ENCODE measurements around the gene CTBP1.

The CTBP1 gene

DNA sequence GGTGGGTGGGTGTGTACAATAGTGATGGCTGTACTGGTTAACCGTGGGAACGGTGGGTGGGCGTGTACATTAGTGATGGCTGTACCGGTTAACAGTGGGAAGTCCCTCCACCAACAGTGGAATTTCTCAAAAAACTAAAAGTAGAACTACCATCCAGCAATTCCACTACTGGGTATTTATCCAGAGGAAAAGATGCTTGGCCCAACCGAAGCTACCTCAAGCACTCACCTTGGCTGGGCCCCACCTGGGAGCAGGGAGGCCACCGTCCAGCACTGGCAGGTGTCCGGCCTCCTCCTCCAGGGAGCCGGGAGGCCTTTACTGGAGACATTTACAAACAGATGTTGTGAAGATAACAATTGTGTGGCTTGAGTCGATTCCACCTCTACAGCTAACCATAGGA is 34.8 kb upstream of the CTBP1 start:
- no peak for DNase-seq (ENCODE audit: low read depth in 2 of 2)

DNA sequence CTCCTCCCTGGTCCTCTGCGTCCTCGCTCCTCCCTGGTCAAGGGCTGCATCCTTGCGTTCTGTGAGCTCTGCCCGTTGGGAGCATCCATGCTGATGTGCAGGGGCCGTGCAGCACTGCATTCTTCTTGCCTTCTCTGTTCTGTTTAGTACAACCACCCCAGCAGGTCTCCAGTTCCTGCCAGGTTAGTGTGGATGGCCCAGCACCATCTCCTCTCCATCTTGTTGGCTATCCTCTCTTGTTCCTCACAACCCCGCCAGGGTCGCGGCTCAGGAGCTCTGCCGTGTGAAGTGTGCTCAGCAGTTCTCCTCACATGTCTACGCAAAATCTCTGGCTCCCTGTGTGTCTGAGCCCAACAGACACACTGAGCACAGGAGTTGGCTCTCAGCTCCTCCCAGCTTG is 30.3 kb upstream of the CTBP1 start:
- no peak for DNase-seq (ENCODE audit: low read depth in 2 of 2)

DNA sequence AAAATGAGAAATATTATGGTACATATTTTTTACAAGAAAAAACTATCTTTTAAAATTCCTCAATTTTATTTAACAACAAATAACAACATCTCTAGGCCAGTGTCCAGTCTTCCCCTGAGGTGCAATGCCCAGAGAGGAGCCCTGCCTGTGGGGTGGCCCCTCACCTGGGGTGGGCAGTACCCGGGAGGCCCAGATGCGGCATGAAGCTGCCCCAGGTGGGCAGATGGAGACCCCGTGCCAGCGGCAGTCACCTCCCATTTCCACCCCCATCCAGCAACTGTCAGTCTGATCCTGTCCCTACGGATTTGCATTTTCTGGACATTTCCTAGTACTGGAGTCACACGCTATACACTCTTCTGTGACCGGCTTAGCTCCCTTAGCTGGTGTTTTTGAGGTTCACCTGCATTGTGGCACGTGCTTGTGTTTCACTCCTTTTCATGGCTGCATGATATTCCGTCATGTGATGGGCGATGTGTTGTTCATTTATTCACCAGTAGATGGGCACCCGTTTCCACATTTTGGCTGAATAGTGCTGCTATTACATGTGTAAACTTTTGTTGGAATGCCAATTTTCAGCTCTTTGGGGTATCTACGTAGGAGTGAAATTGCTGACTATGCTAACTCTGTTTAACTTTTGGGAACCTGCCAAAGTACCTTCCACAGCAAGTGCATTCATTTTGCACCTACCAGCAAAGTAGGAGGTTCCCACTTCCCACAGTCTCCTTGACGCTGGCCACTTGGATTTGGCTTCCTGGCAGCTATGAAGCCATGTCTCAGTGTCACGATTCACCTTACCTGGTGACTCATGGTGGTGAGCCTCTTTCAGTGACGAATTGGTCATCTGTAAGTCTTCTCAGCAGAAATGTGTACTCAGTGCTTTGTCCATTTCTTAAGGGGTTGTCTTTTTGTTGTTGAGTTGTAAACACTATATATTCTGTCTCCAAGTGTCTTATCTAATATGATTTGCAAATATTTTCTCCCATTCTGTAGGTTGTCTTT is 29.0 kb upstream of the CTBP1 start:
- DNase-seq (ENCODE audit: low read depth in 2 of 2) = no peak

DNA sequence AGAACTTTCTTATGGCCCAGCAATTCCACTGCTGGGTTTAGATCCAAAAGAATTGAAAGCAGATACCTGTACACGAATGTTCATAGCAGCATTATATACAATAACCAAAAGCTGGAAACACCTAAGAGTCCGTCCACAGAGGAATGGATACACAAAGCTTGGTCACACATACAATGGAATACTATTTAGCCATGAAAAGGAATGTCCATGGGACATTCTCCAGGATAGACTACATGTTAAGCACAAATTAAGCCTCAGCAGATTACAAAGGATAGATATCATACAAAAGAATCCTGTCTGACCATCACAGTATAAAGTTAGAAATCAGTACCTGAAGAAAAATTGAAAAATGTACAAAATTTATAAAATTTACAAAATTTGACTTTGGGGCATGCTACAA is 28.1 kb upstream of the CTBP1 start:
- DNase-seq (ENCODE audit: low read depth in 2 of 2) = no peak

DNA sequence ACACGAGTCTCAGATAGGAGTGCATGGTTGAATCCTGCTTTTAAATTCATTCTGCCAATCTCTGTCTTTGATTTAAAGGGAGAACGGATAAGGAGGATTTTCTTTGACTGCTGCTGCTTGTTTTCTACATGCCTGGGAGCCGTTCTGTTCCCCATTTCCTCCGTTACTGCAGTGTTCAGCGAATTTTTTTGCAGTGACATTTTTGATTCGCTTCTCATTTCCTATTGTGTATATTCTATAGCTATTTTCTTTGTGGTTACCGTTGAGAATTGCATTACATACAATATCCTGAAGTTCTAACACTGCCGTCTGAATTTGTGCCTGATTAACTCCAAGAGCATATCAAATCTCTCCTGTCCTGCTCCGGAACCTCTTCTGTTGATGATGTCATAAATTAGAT is 25.9 kb upstream of the CTBP1 start:
- no peak for DNase-seq (ENCODE audit: low read depth in 2 of 2)

DNA sequence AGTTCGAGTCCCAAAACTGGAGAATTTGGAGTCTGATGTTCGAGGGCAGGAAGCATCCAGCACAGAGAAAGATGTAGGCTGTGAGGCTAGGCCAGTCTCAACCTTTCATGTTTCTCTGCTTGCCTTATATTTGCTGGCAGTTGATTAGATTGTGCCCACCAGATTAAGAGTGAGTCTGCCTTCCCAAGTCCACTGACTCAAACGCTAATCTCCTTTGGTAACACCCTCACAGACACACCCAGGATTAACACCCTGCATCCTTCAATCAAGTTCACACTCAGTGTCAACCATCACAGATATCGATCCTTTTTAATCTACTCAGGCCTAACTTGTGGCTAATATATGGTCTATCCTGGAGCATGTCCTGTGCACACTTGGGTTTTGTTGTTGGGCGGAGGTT is 22.8 kb upstream of the CTBP1 start:
- DNase-seq (ENCODE audit: low read depth in 2 of 2) = no peak

DNA sequence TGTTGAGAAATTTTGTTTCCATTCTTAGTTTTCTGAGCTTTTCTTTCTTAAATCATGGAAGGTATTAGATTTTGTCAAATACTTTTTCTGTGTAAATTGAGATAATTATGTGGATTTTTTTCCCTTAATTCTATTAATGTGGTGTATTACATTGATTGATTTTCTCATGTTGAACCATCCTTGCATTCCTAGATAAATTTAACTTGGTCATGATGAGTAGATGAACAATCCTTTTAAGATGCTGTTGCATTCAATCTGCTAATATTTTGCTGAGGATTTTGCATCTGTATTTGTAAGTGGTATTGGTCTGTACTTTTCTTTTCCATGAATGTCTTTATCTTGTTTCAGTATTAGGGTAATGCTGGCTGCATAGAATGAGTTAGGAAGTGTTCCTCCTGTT is 20.3 kb upstream of the CTBP1 start:
- DNase-seq (ENCODE audit: low read depth in 2 of 2) = no peak

DNA sequence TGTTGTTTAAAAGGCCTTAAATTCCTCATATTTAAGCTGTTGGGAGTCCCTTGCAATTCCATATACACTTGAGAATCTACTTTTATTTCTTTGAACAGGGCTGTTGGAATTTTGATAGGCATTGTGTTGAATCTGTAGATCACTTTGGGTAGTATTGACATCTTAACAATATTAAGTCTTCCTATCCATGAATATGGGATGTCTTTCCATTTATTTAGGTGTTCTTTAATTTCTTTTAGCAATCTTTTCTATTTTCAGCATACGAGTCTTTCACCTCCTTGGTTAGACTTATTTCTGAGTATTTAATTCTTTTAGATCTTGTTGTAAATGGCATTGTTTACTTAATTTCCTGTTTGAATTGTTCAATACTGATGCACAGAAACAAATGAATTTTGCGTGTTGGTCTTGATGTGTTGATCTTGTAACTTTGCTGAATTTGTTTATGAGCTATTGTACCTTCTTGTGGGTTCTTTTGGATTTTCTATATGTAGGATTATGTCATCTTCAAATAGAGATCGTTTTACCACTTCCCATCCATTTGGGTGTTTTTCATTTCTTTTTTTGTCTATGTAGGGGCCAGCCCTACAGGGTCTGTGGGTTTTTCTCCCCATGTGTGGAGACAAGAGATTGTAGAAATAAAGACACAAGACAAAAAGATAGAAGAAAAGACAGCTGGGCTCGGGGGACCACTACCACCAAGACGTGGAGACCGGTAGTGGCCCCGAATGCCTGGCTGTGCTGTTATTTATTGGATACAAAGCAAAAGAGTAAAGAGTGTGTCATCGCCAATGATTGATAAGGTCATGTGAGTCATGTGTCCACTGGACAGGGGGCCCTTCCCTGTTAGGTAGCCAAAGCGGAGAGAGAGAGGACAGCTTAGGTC is 18.2 kb upstream of the CTBP1 start:
- no peak for DNase-seq (ENCODE audit: low read depth in 2 of 2)

DNA sequence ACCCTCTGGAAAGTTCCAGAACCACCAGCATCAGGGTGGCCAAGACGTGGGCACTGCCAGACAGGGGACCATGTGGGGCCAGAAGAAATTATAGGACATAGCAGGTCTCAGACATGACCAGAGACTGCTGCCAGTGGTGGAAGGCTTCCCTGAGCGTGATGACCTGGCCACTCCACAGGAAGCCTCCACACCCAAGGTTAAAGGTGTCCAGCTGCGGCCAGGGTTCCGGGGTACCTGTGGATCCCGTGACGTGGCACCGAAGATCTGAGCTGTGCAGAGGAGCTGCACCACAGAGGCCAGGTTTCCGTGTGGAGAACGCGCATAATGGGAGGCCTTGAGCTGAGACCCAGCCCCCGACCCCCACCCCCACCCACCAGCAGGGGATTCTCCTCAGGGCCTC is 16.4 kb upstream of the CTBP1 start:
- no peak for DNase-seq (ENCODE audit: low read depth in 2 of 2)

DNA sequence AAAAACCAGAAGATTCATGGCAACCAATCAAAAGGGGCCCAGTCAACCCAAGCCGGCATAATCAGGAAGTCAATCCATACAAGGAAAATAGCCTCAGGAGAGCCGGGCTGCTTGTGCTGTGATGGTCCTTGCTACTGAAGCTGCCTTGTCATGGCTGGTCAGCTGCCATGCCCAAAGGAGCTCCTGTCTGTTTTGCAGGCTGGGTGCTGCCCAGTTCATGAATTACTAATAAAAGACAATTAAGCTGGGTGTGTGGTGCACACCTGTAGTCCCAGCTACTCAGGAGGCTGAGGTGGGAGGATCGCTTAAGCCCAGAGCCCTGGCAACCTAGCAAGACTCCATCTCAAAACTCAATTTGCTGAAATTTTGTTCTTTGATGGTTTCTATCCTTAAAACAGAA is 16.0 kb upstream of the CTBP1 start:
- no peak for DNase-seq (ENCODE audit: low read depth in 2 of 2)

DNA sequence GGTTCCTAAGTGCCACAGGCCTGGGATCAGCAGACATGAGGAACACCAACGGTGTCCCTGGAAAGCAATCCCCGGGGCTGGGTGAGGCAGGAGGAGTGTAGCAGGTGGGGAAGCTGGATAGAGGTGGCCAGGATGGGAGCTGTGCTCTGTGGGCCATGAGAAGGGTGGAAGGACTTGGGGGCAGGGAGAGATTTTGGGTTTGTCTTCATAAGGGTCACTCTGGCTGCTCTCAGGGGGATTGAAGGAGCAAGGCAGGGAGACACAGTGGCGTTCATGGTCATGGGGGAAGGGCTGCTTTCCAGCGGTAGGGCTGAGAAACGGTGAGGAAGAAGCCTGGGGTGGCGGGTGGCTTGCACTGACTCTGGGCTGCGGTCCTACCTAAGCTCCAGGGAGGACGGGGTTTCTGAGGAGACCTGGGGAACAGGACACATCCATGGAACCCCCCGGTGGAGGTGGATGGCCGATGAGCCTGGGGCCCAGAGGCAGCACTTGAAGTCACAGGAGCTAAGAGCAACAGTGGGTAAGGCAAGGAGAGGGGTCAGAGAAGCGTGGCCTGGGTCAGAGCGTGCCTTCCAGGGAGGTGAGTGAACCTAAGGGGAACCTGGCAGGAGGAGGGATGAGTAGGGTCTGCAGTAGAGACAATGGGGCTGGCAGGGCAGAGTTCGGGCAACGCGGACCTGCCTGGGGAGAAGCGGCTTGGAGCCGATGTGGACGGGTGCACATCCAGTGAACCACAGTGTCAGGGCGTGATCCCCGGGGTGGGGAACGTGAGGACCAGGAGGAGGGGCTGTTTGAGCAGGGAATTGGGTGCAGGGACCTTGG is 12.4 kb upstream of the CTBP1 start:
- DNase-seq (ENCODE audit: low read depth in 2 of 2) = no peak

DNA sequence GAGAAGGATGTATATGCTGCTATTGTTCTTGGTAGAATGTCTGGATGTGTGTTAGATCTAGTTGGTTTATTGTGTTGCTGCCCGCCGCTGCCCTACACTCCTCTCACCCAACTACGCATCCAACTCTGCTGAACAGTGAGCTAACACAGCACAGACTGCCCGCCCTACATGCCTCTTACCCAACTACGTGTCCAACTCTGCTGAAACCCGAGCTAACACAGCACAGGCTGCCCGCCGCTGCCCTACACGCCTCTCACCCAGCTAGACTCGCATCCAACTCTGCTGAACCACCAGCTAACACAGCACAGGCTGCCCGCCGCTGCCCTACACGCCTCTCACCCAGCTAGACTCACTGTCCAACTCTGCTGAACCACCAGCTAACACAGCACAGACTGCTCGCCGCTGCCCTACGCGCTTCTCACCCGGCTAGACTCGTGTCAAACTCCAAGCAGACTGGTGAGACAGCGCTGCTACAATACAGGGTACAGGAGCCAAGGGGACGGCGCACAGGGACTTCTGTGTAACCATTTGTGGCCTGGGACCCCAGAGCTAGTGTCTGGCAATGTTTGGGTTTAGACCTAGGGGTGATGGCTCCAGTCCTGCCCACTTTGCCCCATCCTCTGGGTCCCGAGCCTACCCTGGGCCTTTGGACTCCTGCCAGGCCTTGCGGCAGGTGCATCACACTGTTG is 11.6 kb upstream of the CTBP1 start:
- DNase-seq (ENCODE audit: low read depth in 2 of 2) = no peak

DNA sequence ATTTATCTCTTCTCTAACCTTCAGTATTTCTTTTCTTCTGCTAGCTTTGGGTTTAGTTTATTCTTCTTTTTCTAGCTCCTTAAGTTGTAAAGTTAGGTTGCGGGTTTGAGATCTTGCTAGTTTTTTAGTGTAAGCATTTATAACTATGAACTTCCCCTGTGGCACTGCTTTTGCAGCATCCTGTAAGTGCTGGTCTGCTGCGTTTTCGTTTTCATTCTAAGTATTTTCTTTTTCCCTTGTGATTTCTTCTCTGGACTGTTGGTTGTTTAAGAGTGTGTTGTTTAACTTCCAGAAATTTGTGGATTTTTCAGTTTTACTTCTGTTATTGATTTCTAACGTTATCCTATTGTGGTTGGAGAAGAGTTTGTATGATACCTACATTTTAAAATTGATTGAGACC is 11.0 kb upstream of the CTBP1 start:
- DNase-seq (ENCODE audit: low read depth in 2 of 2) = no peak

DNA sequence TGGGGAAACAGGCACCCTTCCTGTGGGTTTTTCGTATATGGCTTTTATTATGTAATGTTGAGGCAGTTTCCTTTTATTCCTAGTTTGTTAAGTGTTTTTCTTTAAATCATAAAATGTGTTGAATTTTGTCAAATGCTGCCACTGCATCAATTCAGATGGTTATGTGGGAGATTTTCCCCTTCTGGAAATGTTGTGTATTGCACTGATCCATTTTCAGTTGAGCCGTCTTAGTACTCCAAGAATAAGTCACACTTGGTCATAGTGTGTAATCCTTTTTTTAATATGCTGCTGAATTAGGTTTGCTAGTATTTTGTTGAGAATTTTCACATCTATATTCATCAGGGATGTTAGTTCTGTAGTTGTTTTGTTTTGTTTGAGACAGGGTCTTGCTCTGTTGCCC is 9.5 kb upstream of the CTBP1 start:
- no peak for DNase-seq (ENCODE audit: low read depth in 2 of 2)

DNA sequence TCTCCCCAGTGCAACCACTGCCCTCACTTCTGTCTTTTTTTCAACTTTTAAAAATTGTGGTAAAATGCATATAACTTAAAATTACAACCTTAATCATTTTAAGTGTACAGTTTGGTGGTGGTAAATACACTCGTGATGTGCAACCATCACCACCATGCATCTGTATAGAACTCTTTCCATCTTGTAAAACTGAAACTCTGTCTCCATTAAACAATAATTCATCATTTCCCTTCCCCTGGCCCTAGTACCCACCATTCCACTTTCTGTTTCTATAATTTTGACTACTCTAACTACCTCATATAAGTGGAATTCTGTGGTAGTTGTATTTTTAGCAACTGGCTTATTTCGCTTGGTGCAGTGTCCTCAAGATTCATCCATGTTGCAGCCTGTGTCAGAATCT is 6.8 kb upstream of the CTBP1 start:
- no peak for DNase-seq (ENCODE audit: low read depth in 2 of 2)

DNA sequence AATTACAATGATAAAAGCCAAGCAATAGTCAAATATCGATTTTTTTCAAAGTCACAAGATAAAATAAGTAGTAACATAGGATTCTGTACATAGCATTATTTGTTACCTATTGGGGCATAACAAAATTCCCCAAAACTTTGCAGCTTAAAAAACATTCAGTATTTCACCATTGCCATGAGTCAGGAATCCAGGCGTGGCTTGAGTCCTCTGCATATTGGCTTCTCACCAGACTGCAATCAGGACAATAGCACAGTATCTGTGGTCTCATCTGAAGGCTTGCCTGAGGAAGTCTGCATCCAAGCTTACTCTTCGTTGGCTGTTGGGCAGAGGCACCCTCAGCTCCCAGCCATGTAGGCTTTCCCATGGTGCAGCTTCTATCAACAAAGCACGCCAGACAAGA is 6.2 kb upstream of the CTBP1 start:
- DNase-seq (ENCODE audit: low read depth in 2 of 2) = no peak

DNA sequence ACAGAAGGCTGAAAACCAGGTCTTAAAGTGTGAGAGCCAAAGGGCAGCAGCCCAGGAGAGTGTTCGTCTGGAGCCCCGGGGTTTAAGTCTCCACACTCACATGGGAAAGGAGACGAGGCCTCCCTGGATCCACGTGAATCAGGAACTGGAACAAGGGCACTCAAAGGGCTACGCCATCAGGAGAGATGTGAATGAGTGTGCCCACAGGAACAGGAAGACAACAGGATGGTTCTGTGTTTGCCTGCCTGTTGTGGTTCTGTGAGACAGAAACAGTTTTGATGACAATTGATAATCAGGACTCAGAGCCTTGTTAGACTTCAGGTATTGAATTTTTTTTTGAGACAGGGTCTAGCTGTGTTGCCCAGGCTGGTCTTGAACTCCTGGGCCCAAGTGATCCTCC is 4.9 kb upstream of the CTBP1 start:
- DNase-seq (ENCODE audit: low read depth in 2 of 2) = no peak

DNA sequence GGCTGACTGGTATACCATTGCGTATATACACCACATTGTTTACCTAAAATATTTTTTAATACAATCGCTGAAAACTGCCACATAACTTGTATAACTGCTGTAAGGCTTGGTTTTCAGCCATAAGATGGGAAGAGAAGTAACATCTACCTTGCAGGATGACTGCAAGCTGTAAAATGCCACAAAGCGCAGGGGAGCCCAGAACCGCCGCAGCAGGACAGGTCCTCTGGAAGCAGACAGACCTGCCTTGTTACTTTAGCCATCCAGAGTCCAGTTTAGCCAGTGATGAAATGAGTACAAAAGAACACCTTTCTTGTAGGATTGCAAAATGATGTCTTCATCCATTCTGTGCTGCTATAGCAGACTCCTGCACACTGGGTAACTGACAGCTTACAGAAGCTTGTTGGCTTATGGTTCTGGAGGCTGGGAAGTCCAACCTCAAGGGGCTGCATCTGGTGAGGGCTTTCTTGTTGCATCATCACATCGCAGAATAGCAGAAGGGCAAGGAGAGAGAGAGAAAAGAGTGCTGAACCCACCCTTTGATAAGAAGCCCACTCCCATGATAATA is 4.1 kb upstream of the CTBP1 start:
- no peak for DNase-seq (ENCODE audit: low read depth in 2 of 2)

DNA sequence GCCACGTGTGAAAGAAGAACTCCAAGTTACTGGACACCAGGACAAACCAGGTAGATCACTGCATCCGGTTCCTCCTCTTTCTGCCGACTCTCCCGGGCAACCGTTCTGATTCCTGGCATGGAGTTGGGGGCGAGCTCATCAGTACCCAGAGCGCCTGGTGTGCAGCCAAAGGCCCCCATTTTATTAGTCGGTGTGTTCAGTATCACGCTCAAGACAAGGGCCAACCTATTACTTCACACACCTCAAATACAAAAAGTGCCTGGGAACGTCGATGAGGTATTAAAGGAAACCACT is 2.8 kb upstream of the CTBP1 start:
- no peak for DNase-seq (ENCODE audit: low read depth in 2 of 2)

DNA sequence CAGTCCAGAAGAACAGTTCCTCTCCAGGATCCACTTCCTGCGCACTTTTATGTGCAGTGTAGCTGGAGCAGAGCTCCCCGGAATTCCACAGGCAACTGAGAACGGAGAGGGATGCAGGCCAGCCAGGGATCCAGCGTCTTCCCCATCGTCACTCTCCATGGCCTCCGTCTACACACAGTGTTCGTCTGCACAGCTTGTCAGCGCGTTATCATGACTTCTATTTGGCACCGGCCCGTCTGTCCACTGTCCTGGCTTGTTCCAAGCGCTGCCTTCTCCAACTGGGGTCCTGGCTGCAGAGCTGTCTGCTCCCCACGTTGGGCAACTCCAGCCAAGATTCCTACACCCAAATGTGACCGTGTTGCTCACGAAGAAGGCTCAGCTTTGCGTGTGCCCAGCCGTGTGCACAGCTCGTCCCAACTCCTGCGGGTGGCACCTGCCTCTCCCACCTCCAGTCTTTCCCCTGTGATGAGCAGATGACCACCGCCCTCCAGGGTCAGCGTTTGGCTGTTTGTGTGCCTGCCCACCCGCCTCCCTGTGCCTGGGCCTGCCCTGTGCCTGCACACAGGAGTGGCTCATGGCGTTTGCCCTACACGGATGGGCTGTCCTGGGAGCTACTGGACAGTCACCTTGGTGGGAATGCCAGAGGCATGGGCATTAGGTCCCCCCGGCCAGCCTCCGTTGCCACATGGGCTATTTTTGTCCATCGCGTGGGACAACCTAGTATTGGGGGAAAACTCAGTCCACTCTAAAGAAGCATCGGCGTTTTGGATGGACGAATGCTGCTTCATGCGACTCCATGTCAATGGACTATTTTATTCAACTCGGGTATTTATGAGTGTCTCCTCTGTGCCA is 2.2 kb upstream of the CTBP1 start:
- DNase-seq (ENCODE audit: low read depth in 2 of 2) = no peak

DNA sequence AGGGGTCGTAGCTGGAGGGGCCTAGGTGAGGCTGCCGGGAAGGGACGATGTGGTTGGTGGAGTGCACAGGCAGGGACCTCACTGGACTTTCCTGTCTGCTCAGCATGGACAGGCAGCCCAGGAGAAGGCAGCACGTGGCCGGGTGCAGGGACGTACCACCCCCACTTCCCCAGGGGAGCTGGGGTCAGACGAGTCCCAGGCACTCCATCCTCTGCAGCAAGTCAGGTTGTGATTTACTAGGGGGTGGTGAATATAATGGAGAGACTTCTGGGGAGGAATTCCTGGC is 1.5 kb upstream of the CTBP1 start:
- no peak for DNase-seq (ENCODE audit: low read depth in 2 of 2)

All from activated CD4-positive, alpha-beta T cell treated with anti-CD3 and anti-CD28 coated beads for 24 hours (primary cell).